Endodermal cell (in vitro differentiated cells): Measurements from ENCODE around the gene GPC6. TPM values are rescaled to one million over a fixed set of nuclear protein-coding genes. Genes with fewer than 3 reads are reported as not detected.

Experiments used
- DNase-seq: peaks from one replicate; pipeline ENCODE4 v3.0.0-alpha.2; 2017
- H3K27ac ChIP-seq: 2 replicates; pipeline ENCODE4 v1.5.1; 2013; ENCODE audit warnings: mild to moderate bottlenecking, low read depth, low read length, moderate library complexity
- H3K27me3 ChIP-seq: 2 replicates; pipeline ENCODE4 v1.6.1; 2013; ENCODE audit warnings: mild to moderate bottlenecking, low read length, moderate library complexity; ENCODE audit not compliant: insufficient read depth, control insufficient read depth, poor library complexity, severe bottlenecking
- H3K36me3 ChIP-seq: 2 replicates; pipeline ENCODE4 v1.7.0; 2013; ENCODE audit warnings: mild to moderate bottlenecking, low read length, moderate library complexity; ENCODE audit not compliant: control insufficient read depth, insufficient read depth
- H3K4me1 ChIP-seq: one replicate; pipeline ENCODE4 v1.7.0; 2013; ENCODE audit warnings: low read length; ENCODE audit not compliant: control insufficient read depth, insufficient read depth
- H3K4me3 ChIP-seq: 2 replicates; pipeline ENCODE4 v1.5.1; 2013; ENCODE audit warnings: mild to moderate bottlenecking, low read length, moderate library complexity
- H3K9ac ChIP-seq: 2 replicates; pipeline ENCODE4 v1.6.1; 2013; ENCODE audit warnings: mild to moderate bottlenecking, low read length, moderate library complexity; ENCODE audit not compliant: poor library complexity, severe bottlenecking; ENCODE audit errors: extremely low read depth
- H3K9me3 ChIP-seq: 2 replicates; pipeline ENCODE4 v1.6.1; 2013; ENCODE audit warnings: mild to moderate bottlenecking, low read length, moderate library complexity; ENCODE audit not compliant: control insufficient read depth
- H3K27ac Mint-ChIP-seq: 2 replicates; pipeline ENCODE4 v1.8.0; 2020; ENCODE audit warnings: mixed read lengths
- H3K27me3 Mint-ChIP-seq: 2 replicates; pipeline ENCODE4 v1.8.0; 2021; ENCODE audit warnings: mild to moderate bottlenecking, mixed read lengths; ENCODE audit not compliant: insufficient read depth
- H3K36me3 Mint-ChIP-seq: 2 replicates; pipeline ENCODE4 v1.8.0; 2020; ENCODE audit warnings: low read depth, mixed read lengths
- H3K4me1 Mint-ChIP-seq: 2 replicates; pipeline ENCODE4 v1.8.0; 2020; ENCODE audit warnings: mixed read lengths
- H3K4me3 Mint-ChIP-seq: 2 replicates; pipeline ENCODE4 v1.8.0; 2020; ENCODE audit warnings: mild to moderate bottlenecking, moderate library complexity, mixed read lengths
- H3K9me3 Mint-ChIP-seq: 2 replicates; pipeline ENCODE4 v1.8.0; 2020; ENCODE audit warnings: mild to moderate bottlenecking, mixed read lengths
- WGBS, 2 experiments: methylation state at CpG; one replicate each; pipeline versions ENCODE4 v1.1.5 to v1.1.7; 2013; ENCODE audit warnings: missing lambda C conversion rate in 2 of 2, mixed read lengths in 1 of 2; ENCODE audit not compliant: insufficient coverage in 1 of 2, insufficient read length in 1 of 2; 5-methylcytosine and 5-hydroxymethylcytosine counted together
- total RNA-seq, 2 donors: library from RNA; stranded (reverse); fragmentation: NEBNext Ultra II Directional in 1 of 2; extraction: Animal tissue kit (Norgen Biotek cat#: 25700) in 1 of 2; gene quantifications; 2 replicates in 1 of 2; 3 replicates in 1 of 2; pipeline ENCODE4 v1.2.1, GENCODE V29; 2021
- TF ChIP-seq, protein P1 (sequence below): fragments of 200-600 bp; sonication (generic); conservative IDR thresholded peaks from 2 replicates; pipeline ENCODE4 v1.5.0; 2021; ENCODE audit warnings: antibody characterized with exemption, mild to moderate bottlenecking

GPC6 gene
- total RNA-seq, 2 donors from 2014 or later = 69.6 to 80.4 TPM

DNA sequence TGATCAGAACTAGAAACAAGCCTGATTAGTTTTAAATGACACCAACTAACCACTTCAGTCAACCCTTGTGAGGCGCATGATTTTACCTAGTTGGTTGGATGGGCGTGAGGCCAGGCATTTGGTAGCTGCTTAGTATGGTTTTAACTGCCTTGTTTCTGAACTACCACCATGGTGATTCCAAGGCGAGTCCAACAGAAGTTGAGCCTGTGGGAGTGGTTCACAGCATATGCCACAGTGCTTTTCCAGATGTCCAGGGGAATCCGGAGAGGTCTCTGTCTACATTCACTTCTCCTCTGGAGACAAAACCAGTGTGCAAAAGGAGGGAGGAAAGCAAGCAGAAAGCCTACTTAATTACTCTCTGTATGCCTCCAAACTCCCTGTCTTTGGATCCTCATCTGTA is 524.1 kb downstream of the GPC6 start:
- H3K9me3 Mint-ChIP-seq = no peaks in the 10 kb centered on the region
- Histone ChIP-seq H3K36me3 (no peaks in the 10 kb centered on the region), H3K9ac (no peak overlapping the region), H3K4me1 (peaks cover 6% of the 10 kb centered on the region), H3K9me3 (no peaks in the 10 kb centered on the region), H3K27ac (no peak overlapping the region), H3K4me3 (no peak overlapping the region), H3K27me3 (no peaks in the 10 kb centered on the region)
- H3K36me3 Mint-ChIP-seq = no peaks in the 10 kb centered on the region
- DNase-seq = no peak
- no peak overlapping the region for H3K27ac Mint-ChIP-seq
- TF ChIP-seq, protein P1, sequence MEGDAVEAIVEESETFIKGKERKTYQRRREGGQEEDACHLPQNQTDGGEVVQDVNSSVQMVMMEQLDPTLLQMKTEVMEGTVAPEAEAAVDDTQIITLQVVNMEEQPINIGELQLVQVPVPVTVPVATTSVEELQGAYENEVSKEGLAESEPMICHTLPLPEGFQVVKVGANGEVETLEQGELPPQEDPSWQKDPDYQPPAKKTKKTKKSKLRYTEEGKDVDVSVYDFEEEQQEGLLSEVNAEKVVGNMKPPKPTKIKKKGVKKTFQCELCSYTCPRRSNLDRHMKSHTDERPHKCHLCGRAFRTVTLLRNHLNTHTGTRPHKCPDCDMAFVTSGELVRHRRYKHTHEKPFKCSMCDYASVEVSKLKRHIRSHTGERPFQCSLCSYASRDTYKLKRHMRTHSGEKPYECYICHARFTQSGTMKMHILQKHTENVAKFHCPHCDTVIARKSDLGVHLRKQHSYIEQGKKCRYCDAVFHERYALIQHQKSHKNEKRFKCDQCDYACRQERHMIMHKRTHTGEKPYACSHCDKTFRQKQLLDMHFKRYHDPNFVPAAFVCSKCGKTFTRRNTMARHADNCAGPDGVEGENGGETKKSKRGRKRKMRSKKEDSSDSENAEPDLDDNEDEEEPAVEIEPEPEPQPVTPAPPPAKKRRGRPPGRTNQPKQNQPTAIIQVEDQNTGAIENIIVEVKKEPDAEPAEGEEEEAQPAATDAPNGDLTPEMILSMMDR = no peak
- H3K27me3 Mint-ChIP-seq = no peaks in the 10 kb centered on the region
- WGBS, 2 experiments = 94 to 96% methylated on average over 4 of the region's 4 CpGs
- H3K4me3 Mint-ChIP-seq = no peak overlapping the region
- H3K4me1 Mint-ChIP-seq = peaks cover 14% of the 10 kb centered on the region

DNA sequence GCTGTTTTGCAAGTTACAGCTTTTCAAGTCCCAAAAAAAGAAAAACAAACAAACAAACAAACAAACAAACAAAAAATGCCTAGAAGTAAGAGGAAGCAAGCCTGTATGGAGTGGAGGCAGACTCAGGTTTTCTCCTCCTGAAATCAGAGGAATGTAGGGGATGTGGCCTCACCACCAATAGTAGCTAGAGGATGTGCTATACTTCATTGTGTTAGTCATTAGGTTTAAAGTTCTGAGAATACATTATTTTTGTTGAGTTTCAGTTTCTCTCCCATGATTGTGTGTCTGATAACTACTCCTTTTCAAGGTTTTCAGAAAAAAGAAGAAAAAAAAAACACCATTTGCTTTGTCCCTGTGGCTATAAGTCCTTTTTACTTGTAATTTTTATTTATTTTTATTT is 524.5 kb downstream of the GPC6 start:
- Histone ChIP-seq H3K4me3 (no peak overlapping the region), H3K4me1 (peaks cover 6% of the 10 kb centered on the region), H3K27me3 (no peaks in the 10 kb centered on the region), H3K9ac (no peak overlapping the region), H3K9me3 (no peaks in the 10 kb centered on the region), H3K36me3 (peaks cover 4% of the 10 kb centered on the region), H3K27ac (no peak overlapping the region)
- Mint-ChIP-seq H3K27me3 (no peaks in the 10 kb centered on the region), H3K27ac (no peak overlapping the region), H3K36me3 (no peaks in the 10 kb centered on the region), H3K9me3 (no peaks in the 10 kb centered on the region), H3K4me3 (no peak overlapping the region), H3K4me1 (peaks cover 18% of the 10 kb centered on the region)
- TF ChIP-seq, protein P1 = no peak
- DNase-seq = no peak

DNA sequence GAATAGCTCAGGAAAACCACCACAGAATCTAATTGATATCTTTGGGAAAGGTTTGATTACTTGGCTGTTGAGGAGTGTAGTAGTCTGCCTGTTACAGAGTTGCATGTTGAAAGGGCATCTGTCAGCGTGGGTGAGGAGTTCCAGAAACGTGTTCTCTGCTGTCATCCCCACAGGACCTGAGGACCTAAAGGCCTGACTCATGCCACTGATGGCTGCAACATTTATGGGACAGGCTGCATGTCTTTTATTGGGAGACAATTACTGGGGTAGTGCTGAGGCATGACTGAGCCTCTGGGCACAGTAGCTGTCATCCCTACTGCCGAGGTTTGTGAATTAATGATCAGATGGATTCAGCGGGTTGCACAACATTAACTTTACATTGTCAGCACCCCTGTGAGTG is 525.9 kb downstream of the GPC6 start:
- H3K9ac ChIP-seq = no peak overlapping the region
- no peak overlapping the region for H3K27ac ChIP-seq
- no peaks in the 10 kb centered on the region for H3K9me3 Mint-ChIP-seq
- H3K27me3 Mint-ChIP-seq = no peaks in the 10 kb centered on the region
- no peaks in the 10 kb centered on the region for H3K9me3 ChIP-seq
- 82 to 93% methylated on average over 4 of the region's 4 CpGs for WGBS, 2 experiments
- H3K27me3 ChIP-seq = no peaks in the 10 kb centered on the region
- no peaks in the 10 kb centered on the region for H3K36me3 Mint-ChIP-seq
- H3K36me3 ChIP-seq = peaks cover 7% of the 10 kb centered on the region
- no peak overlapping the region for H3K27ac Mint-ChIP-seq
- DNase-seq = no peak
- H3K4me3 Mint-ChIP-seq = no peak overlapping the region
- peaks cover 27% of the 10 kb centered on the region for H3K4me1 Mint-ChIP-seq
- no peak overlapping the region for H3K4me3 ChIP-seq
- H3K4me1 ChIP-seq = peaks cover 6% of the 10 kb centered on the region
- TF ChIP-seq, protein P1 = no peak
